ENCODE results near the gene MGAT4C.

- no peak for TF ChIP-seq CTCF (conservative IDR thresholded peaks at IDR 0.05; ENCODE audit: low read depth, low read length)
- TF ChIP-seq EZH2 (IDR thresholded peaks at IDR 0.05; ENCODE audit: low read length, unreplicated experiment), result no peak
These were observed 118.3 kb downstream of the MGAT4C start for GRCh38 chr12:86137936-86138335.

All from PC-3 (cell line).